Natural killer cell (primary cell): ENCODE measurements around the gene CRIM1. TPM values are rescaled to one million over a fixed set of nuclear protein-coding genes. Genes with fewer than 3 reads are reported as not detected.

Experiments
- ATAC-seq, 3 donors: fragments of 150-1000 bp in 2 of 3; fragments of 200-7000 bp in 1 of 3; cut with Tn5 transposase; 1 replicate in 1 of 3; 2 replicates in 2 of 3; pipeline ENCODE4 v1.10.0; 2021; ENCODE audit warnings: mild to moderate bottlenecking in 2 of 3, moderate library complexity in 2 of 3
- DNase-seq, 2 donors: peaks; one replicate each; pipeline versions ENCODE4 v3.0.0 to v3.0.0-alpha.2; 2013 to 2021; ENCODE audit warnings: mixed read lengths in 1 of 2
- H3K27ac ChIP-seq: one replicate; pipeline ENCODE4 v1.5.1; 2013; ENCODE audit warnings: mild to moderate bottlenecking, low read length
- H3K27me3 ChIP-seq: one replicate; pipeline ENCODE4 v1.6.1; 2013; ENCODE audit warnings: low read length; ENCODE audit not compliant: control insufficient read depth, insufficient read depth
- H3K36me3 ChIP-seq: one replicate; pipeline ENCODE4 v1.6.1; 2013; ENCODE audit warnings: low read length; ENCODE audit not compliant: control insufficient read depth, insufficient read depth
- H3K4me1 ChIP-seq: one replicate; pipeline ENCODE4 v1.6.1; 2013; ENCODE audit warnings: low read length; ENCODE audit not compliant: control insufficient read depth, insufficient read depth
- H3K4me3 ChIP-seq: one replicate; pipeline ENCODE4 v1.5.1; 2013; ENCODE audit warnings: low read length
- H3K9me3 ChIP-seq: one replicate; pipeline ENCODE4 v1.6.1; 2013; ENCODE audit warnings: low read length; ENCODE audit not compliant: control insufficient read depth, insufficient read depth
- H3K27ac Mint-ChIP-seq, 2 donors: one replicate each; pipeline ENCODE4 v1.8.0; 2022; ENCODE audit warnings: mild to moderate bottlenecking in 2 of 2, mixed read lengths in 2 of 2, moderate library complexity in 1 of 2
- H3K27me3 Mint-ChIP-seq, 2 donors: one replicate each; pipeline ENCODE4 v1.8.0; 2022; ENCODE audit warnings: low read depth in 2 of 2, mixed read lengths in 2 of 2
- H3K36me3 Mint-ChIP-seq: one replicate; pipeline ENCODE4 v1.8.0; 2022; ENCODE audit warnings: mixed read lengths
- H3K4me1 Mint-ChIP-seq, 2 donors: one replicate each; pipeline ENCODE4 v1.8.0; 2022; ENCODE audit warnings: mixed read lengths in 2 of 2
- H3K4me3 Mint-ChIP-seq: one replicate; pipeline ENCODE4 v1.8.0; 2022; ENCODE audit warnings: mild to moderate bottlenecking, moderate library complexity, mixed read lengths
- H3K9me3 Mint-ChIP-seq, 2 donors: one replicate each; pipeline ENCODE4 v1.8.0; 2022; ENCODE audit warnings: mixed read lengths in 2 of 2
- CTCF ChIP-seq: fragments of 200-600 bp; IDR thresholded peaks from one replicate; pipeline ENCODE4 v1.8.0; 2022; ENCODE audit warnings: antibody characterized with exemption
- WGBS: methylation state at CpG from one replicate; pipeline ENCODE4 v1.1.7; 2013; ENCODE audit warnings: missing lambda C conversion rate; ENCODE audit not compliant: insufficient coverage; 5-methylcytosine and 5-hydroxymethylcytosine counted together
- intact Hi-C: fragments of 100-400 bp; cut with micrococcal nuclease; formaldehyde crosslinking; loops from one replicate; pipeline ENCODE4 v1.14.2; 2022
- total RNA-seq, 4 donors: library from RNA; stranded (reverse); fragments of 120-200 nt in 1 of 4; gene quantifications; one replicate each; pipeline versions ENCODE4 v1.2.3 to v1.2.4, GENCODE V29; 2013 to 2022

The CRIM1 gene
- total RNA-seq, 3 donors from 2014 or later (not counting 1 experiment from before 2014, with no cell fraction given), result 19.3 to 34.1 (median 32.9) TPM

GRCh38 chr2:36483290-36483689 is 127.7 kb downstream of the CRIM1 start:
- Histone ChIP-seq H3K27me3 (no peaks in the 10 kb centered on the region), H3K4me1 (no peaks in the 10 kb centered on the region), H3K36me3 (peaks cover 21% of the 10 kb centered on the region), H3K9me3 (no peaks in the 10 kb centered on the region), H3K4me3 (no peak overlapping the region), H3K27ac (no peak overlapping the region)
- Mint-ChIP-seq H3K4me3 (no peak overlapping the region), H3K27ac (no peak overlapping the region), H3K36me3 (peaks cover 7% of the 10 kb centered on the region), H3K4me1 (no peaks in the 10 kb centered on the region), H3K27me3 (no peaks in the 10 kb centered on the region), H3K9me3 (no peaks in the 10 kb centered on the region)
- intact Hi-C loops, result no loop called here
- no peak for DNase-seq
- WGBS, result 96% methylated on average over 3 of the region's 4 CpGs
- TF ChIP-seq CTCF, result no peak
- ATAC-seq, result no peak

GRCh38 chr2:36484454-36484853 is 128.9 kb downstream of the CRIM1 start:
- Histone ChIP-seq H3K36me3 (peaks cover 14% of the 10 kb centered on the region), H3K4me3 (no peak overlapping the region), H3K9me3 (no peaks in the 10 kb centered on the region), H3K27me3 (no peaks in the 10 kb centered on the region), H3K27ac (no peak overlapping the region), H3K4me1 (no peaks in the 10 kb centered on the region)
- WGBS, result 92% methylated on average over 4 of the region's 4 CpGs
- Mint-ChIP-seq H3K4me3 (no peak overlapping the region), H3K27me3 (no peaks in the 10 kb centered on the region), H3K4me1 (peaks cover 2 to 6% of the 10 kb centered on the region in 2 donors), H3K27ac (no peak overlapping the region), H3K36me3 (peaks cover 7% of the 10 kb centered on the region), H3K9me3 (no peaks in the 10 kb centered on the region)
- DNase-seq, result no peak
- TF ChIP-seq CTCF, result no peak
- intact Hi-C loops, result no loop called here
- no peak for ATAC-seq

GRCh38 chr2:36485521-36485920 is 129.9 kb downstream of the CRIM1 start:
- peaks cover 6 to 9% of the 10 kb centered on the region in 2 donors for H3K4me1 Mint-ChIP-seq

More at GRCh38 chr2:36485521-36485920, 129.9 kb downstream of the CRIM1 start:
- Mint-ChIP-seq H3K4me3 (no peak overlapping the region), H3K27me3 (no peaks in the 10 kb centered on the region), H3K36me3 (peaks cover 7% of the 10 kb centered on the region), H3K27ac (no peak overlapping the region), H3K9me3 (no peaks in the 10 kb centered on the region)
- DNase-seq, result no peak
- H3K36me3 ChIP-seq, result peaks cover 6% of the 10 kb centered on the region
- no peaks in the 10 kb centered on the region for H3K4me1 ChIP-seq
- intact Hi-C loops, result no loop called here
- H3K9me3 ChIP-seq, result no peaks in the 10 kb centered on the region
- H3K4me3 ChIP-seq, result no peak overlapping the region
- TF ChIP-seq CTCF, result no peak
- H3K27ac ChIP-seq, result no peak overlapping the region
- H3K27me3 ChIP-seq, result no peaks in the 10 kb centered on the region
- ATAC-seq, result no peak
- 97% methylated on average over 2 of the region's 4 CpGs for WGBS
